ENCODE data around the gene CPNE7.
"Not testable (repeated sequence)": the region's sequence is repeated elsewhere in the genome, so short reads cannot be mapped to it uniquely, and the experiment has no call there.

Gene CPNE7

GRCh38 chr16:89584768-89585549 lies 9.4 kb downstream of the CPNE7 start:
- peaks cover 8% of the 10 kb centered on the region for H3K36me3 ChIP-seq
- no peak overlapping the region for H3K4me3 ChIP-seq (ENCODE audit: low read depth, low read length)
- TF ChIP-seq CTCF (IDR thresholded peaks at IDR 0.05; ENCODE audit: low read depth, low read length): no peak

GRCh38 chr16:89586218-89586617 lies 10.7 kb downstream of the CPNE7 start:
- Histone ChIP-seq H3K4me1 (no peaks in the 10 kb centered on the region), H3K4me3 (ENCODE audit: low read depth, low read length) (no peak overlapping the region), H3K27me3 (no peaks in the 10 kb centered on the region), H3K9me3 (peaks cover 5% of the 10 kb centered on the region), H3K36me3 (peaks cover 8% of the 10 kb centered on the region)
- no peak for TF ChIP-seq CTCF (IDR thresholded peaks at IDR 0.05; ENCODE audit: low read depth, low read length)
- DNase-seq: no peak

More at GRCh38 chr16:89584768-89585549, 9.4 kb downstream of the CPNE7 start:
- H3K4me1 ChIP-seq: no peaks in the 10 kb centered on the region
- H3K9me3 ChIP-seq: peaks cover 5% of the 10 kb centered on the region
- H3K27me3 ChIP-seq: no peaks in the 10 kb centered on the region
- no peak for DNase-seq

GRCh38 chr16:89586853-89587252 lies 11.3 kb downstream of the CPNE7 start:
- peak; percentile 65 for DNase-seq
- H3K4me3 ChIP-seq (ENCODE audit: low read depth, low read length): no peak overlapping the region

GRCh38 chr16:89587676-89588075 lies 12.1 kb downstream of the CPNE7 start:
- not testable (repeated sequence) for H3K4me3 ChIP-seq (ENCODE audit: low read depth, low read length); H3K9me3 ChIP-seq; H3K36me3 ChIP-seq; H3K27me3 ChIP-seq; H3K4me1 ChIP-seq; DNase-seq

More at GRCh38 chr16:89586853-89587252, 11.3 kb downstream of the CPNE7 start:
- Histone ChIP-seq H3K27me3 (no peaks in the 10 kb centered on the region), H3K9me3 (peaks cover 5% of the 10 kb centered on the region), H3K36me3 (peaks cover 8% of the 10 kb centered on the region), H3K4me1 (no peaks in the 10 kb centered on the region)
- no peak for TF ChIP-seq CTCF (IDR thresholded peaks at IDR 0.05; ENCODE audit: low read depth, low read length)

GRCh38 chr16:89588413-89589109 lies 13.0 kb downstream of the CPNE7 start:
- H3K27me3 ChIP-seq: no peaks in the 10 kb centered on the region
- peaks cover 8% of the 10 kb centered on the region for H3K36me3 ChIP-seq
- peaks cover 5% of the 10 kb centered on the region for H3K9me3 ChIP-seq
- no peak for DNase-seq
- H3K4me3 ChIP-seq (ENCODE audit: low read depth, low read length): no peak overlapping the region
- TF ChIP-seq CTCF (IDR thresholded peaks at IDR 0.05; ENCODE audit: low read depth, low read length): no peak
- no peaks in the 10 kb centered on the region for H3K4me1 ChIP-seq

- Histone ChIP-seq H3K27me3 (no peaks in the 10 kb centered on the region), H3K36me3 (peaks cover 3% of the 10 kb centered on the region), H3K9me3 (peaks cover 5% of the 10 kb centered on the region), H3K4me1 (no peaks in the 10 kb centered on the region), H3K4me3 (ENCODE audit: low read depth, low read length) (no peak overlapping the region)
- no peak for TF ChIP-seq CTCF (IDR thresholded peaks at IDR 0.05; ENCODE audit: low read depth, low read length)
- DNase-seq: no peak
Measured at GRCh38 chr16:89589241-89589926, 13.8 kb downstream of the CPNE7 start.

All from BE2C (cell line).